IMR-90 (cell line): ENCODE results near the gene MDFI. TPM values are rescaled to one million over a fixed set of nuclear protein-coding genes. Genes with fewer than 3 reads are reported as not detected.

ENCODE experiments used
- ATAC-seq: fragments of 200-7000 bp; cut with Tn5 transposase; 2 replicates; pipeline ENCODE4 v1.9.1; 2020; ENCODE audit warnings: low read depth, mild to moderate bottlenecking, moderate library complexity
- BruUV-seq: library from RNA; stranded (reverse); fragments of 400-500 nt; replicated peaks from 2 replicates; lab custom pipeline; 2021; lab: Mats Ljungman, UMichigan
- CTCF ChIA-PET: fragments of 300-600 bp; formaldehyde crosslinking; extraction: SDS; loops from one replicate; lab custom pipeline; 2021; ENCODE audit warnings: antibody characterized with exemption; lab: Yijun Ruan, JAX
- POLR2A ChIA-PET: fragments of 300-600 bp; sonication (Branson Sonifier 250); formaldehyde crosslinking; loops from one replicate; lab custom pipeline; 2022; ENCODE audit warnings: antibody characterized with exemption; ENCODE audit not compliant: unreplicated experiment; lab: Charles Lee
- DNase-seq: peaks from one replicate; pipeline ENCODE4 v3.0.0; 2013
- H2AFZ ChIP-seq: replicated peaks from 2 replicates; pipeline ENCODE3; 2013; ENCODE audit warnings: low read length, mild to moderate bottlenecking; ENCODE audit not compliant: poor library complexity
- H2AK5ac ChIP-seq: 2 replicates; pipeline ENCODE4 v1.6.1; 2013; ENCODE audit warnings: low read depth, low read length, inconsistent platforms
- H2AK9ac ChIP-seq: replicated peaks from 2 replicates; pipeline ENCODE3; 2013; ENCODE audit warnings: mild to moderate bottlenecking, low read depth, low read length, moderate library complexity; ENCODE audit not compliant: poor library complexity
- H2BK120ac ChIP-seq: 2 replicates; pipeline ENCODE4 v1.6.1; 2013; ENCODE audit warnings: low read depth, low read length, inconsistent platforms
- H2BK15ac ChIP-seq: 3 replicates; pipeline ENCODE4 v1.6.1; 2013; ENCODE audit warnings: low read depth, low read length, inconsistent platforms
- H2BK20ac ChIP-seq: 2 replicates; pipeline ENCODE4 v1.6.1; 2013; ENCODE audit warnings: low read depth, mild to moderate bottlenecking, inconsistent platforms, low read length, moderate library complexity
- H2BK5ac ChIP-seq: 2 replicates; pipeline ENCODE4 v1.6.1; 2013; ENCODE audit warnings: mild to moderate bottlenecking, low read depth, low read length, inconsistent platforms; ENCODE audit not compliant: poor library complexity, severe bottlenecking
- H3K14ac ChIP-seq: replicated peaks from 2 replicates; pipeline ENCODE4 v1.6.1; 2013; ENCODE audit warnings: low read depth, low read length, inconsistent platforms
- H3K18ac ChIP-seq: 2 replicates; pipeline ENCODE4 v1.6.1; 2013; ENCODE audit warnings: low read depth, low read length, control low read depth
- H3K23ac ChIP-seq: 2 replicates; pipeline ENCODE4 v1.6.1; 2013; ENCODE audit warnings: low read depth, low read length, inconsistent platforms
- H3K27ac ChIP-seq: 2 replicates; pipeline ENCODE4 v1.5.1; 2013; ENCODE audit warnings: mild to moderate bottlenecking, control low read depth, low read length; ENCODE audit not compliant: insufficient read depth
- H3K27me3 ChIP-seq: 2 replicates; pipeline ENCODE4 v1.6.1; 2013; ENCODE audit warnings: low read length; ENCODE audit not compliant: control insufficient read depth, insufficient read depth
- H3K36me3 ChIP-seq: 2 replicates; pipeline ENCODE4 v1.6.1; 2013; ENCODE audit warnings: low read length, mixed read lengths; ENCODE audit not compliant: control insufficient read depth, insufficient read depth
- H3K4ac ChIP-seq: 2 replicates; pipeline ENCODE4 v1.6.1; 2013; ENCODE audit warnings: low read depth, low read length, inconsistent platforms
- H3K4me1 ChIP-seq: 2 replicates; pipeline ENCODE4 v1.6.1; 2013; ENCODE audit warnings: low read length, mixed read lengths; ENCODE audit not compliant: control insufficient read depth, insufficient read depth
- H3K4me2 ChIP-seq: 2 replicates; pipeline ENCODE4 v1.6.1; 2013; ENCODE audit warnings: low read depth, mild to moderate bottlenecking, control low read depth, low read length, moderate library complexity
- H3K4me3 ChIP-seq: 2 replicates; pipeline ENCODE4 v1.5.1; 2013; ENCODE audit warnings: low read depth, mild to moderate bottlenecking, control low read depth, low read length, moderate library complexity; ENCODE audit not compliant: insufficient read depth
- H3K56ac ChIP-seq: 2 replicates; pipeline ENCODE4 v1.6.1; 2013; ENCODE audit warnings: low read length, inconsistent platforms; ENCODE audit not compliant: insufficient read depth; ENCODE audit errors: extremely low read depth
- H3K79me1 ChIP-seq, 2 experiments: 2 replicates each; pipeline ENCODE4 v1.6.1; 2013; ENCODE audit warnings: low read length in 2 of 2, inconsistent platforms in 1 of 2, low read depth in 1 of 2
- H3K9ac ChIP-seq: 2 replicates; pipeline ENCODE4 v1.6.1; 2013; ENCODE audit warnings: low read depth, low read length, control low read depth
- H3K9me1 ChIP-seq: 2 replicates; pipeline ENCODE4 v1.6.1; 2013; ENCODE audit warnings: low read length, inconsistent platforms; ENCODE audit not compliant: insufficient read depth
- H3K9me3 ChIP-seq: 2 replicates; pipeline ENCODE4 v1.6.1; 2013; ENCODE audit warnings: low read length; ENCODE audit not compliant: control insufficient read depth, insufficient read depth
- H4K20me1 ChIP-seq: 2 replicates; pipeline ENCODE4 v1.6.1; 2013; ENCODE audit warnings: low read length, inconsistent platforms; ENCODE audit not compliant: insufficient read depth
- H4K5ac ChIP-seq: 2 replicates; pipeline ENCODE4 v1.6.1; 2013; ENCODE audit warnings: mild to moderate bottlenecking, low read depth, low read length, control low read depth
- H4K8ac ChIP-seq, 2 experiments: 2 replicates each; pipeline ENCODE4 v1.6.1; 2013; ENCODE audit warnings: low read depth in 2 of 2, low read length in 2 of 2, control low read depth in 1 of 2, inconsistent platforms in 1 of 2
- H4K91ac ChIP-seq: 2 replicates; pipeline ENCODE4 v1.6.1; 2013; ENCODE audit warnings: low read depth, low read length, inconsistent platforms; ENCODE audit not compliant: insufficient read depth
- CTCF ChIP-seq: conservative IDR thresholded peaks from 2 replicates; pipeline ENCODE4 v1.5.1; 2012; ENCODE audit warnings: mild to moderate bottlenecking, low read depth, low read length, improper control_type of control experiment
- WGBS, 2 experiments: methylation state at CpG; one replicate each; pipeline versions ENCODE4 v1.1.5 to v1.1.7; 2013; ENCODE audit warnings: missing lambda C conversion rate in 2 of 2; ENCODE audit not compliant: insufficient read length in 1 of 2; ENCODE audit errors: extremely low coverage in 2 of 2; 5-methylcytosine and 5-hydroxymethylcytosine counted together
- dilution Hi-C: fragments of 300-500 bp; cut with HindIII; formaldehyde crosslinking; loops from one replicate; pipeline ENCODE4 v1.14.3; 2018; ENCODE audit warnings: low sequenced_read_pairs; ENCODE audit not compliant: unreplicated experiment
- in situ Hi-C: fragments of 300-500 bp; cut with MboI; formaldehyde crosslinking; loops from 3 replicates; pipeline ENCODE4 v1.14.3; 2019; ENCODE audit warnings: low sequenced_read_pairs, inconsistent platforms, mixed read lengths
- intact Hi-C: fragments of 100-400 bp; cut with micrococcal nuclease; formaldehyde crosslinking; loops from 2 replicates; pipeline ENCODE4 v1.10.0; 2022
- polyA plus RNA-seq, 3 experiments: library from polyadenylated mRNA; depleted of rRNA; stranded (reverse); fragments of >200 nt; gene quantifications; 2 replicates each; pipeline ENCODE4 v1.2.3, GENCODE V29; 2012; ENCODE audit warnings: low replicate concordance in 1 of 3
- total RNA-seq: library from RNA; depleted of rRNA; stranded (reverse); fragments of >200 nt; gene quantifications from 2 replicates; pipeline ENCODE4 v1.2.3, GENCODE V29; 2012

The MDFI gene
- total and polyA plus RNA-seq, 2 of the 4 experiments (the other 2 are of a cell fraction): 0.18 to 0.29 TPM

DNA sequence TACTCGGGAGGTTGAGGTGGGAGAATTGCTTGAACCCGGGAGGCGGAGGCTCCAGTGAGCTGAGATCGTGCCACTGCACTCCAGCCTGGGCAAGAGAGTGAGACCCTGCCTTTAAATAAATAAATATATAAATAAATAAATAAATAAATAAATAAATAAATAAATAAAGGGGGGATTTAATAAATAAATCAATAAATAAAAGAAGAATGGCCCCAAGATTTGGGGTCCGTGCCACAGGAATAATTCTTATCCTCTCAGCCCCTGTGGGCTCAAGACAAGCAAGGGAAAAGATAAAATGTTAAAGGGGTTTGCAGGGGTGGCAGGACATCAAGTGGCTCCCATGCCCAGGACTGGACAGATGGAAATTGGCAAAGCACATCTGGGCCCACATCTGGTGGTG lies 31.2 kb upstream of the MDFI start:
- Histone ChIP-seq H3K4me2 (no peak overlapping the region), H3K36me3 (no peaks in the 10 kb centered on the region), H4K5ac (no peak overlapping the region), H3K4me3 (no peak overlapping the region), H3K4me1 (no peaks in the 10 kb centered on the region), H3K9ac (no peak overlapping the region), H3K23ac (no peak overlapping the region), H3K9me3 (no peaks in the 10 kb centered on the region), H3K14ac (no peak overlapping the region), H3K4ac (no peak overlapping the region), H2BK15ac (no peak overlapping the region), H3K18ac (no peak overlapping the region), H2BK20ac (no peak overlapping the region), H2AK9ac (no peak overlapping the region), H4K8ac (no peak overlapping the region), H4K20me1 (no peaks in the 10 kb centered on the region), H2BK120ac (no peak overlapping the region), H3K79me1 (no peaks in the 10 kb centered on the region), H2BK5ac (no peak overlapping the region), H2AK5ac (no peak overlapping the region), H3K56ac (no peak overlapping the region), H3K27ac (no peak overlapping the region), H3K9me1 (no peaks in the 10 kb centered on the region), H3K27me3 (peaks cover 2% of the 10 kb centered on the region; the same call in 1 of the 2 replicates), H2AFZ (no peak overlapping the region), H4K91ac (no peak overlapping the region)
- CTCF ChIA-PET: no interaction called here
- no TSS peak for BruUV-seq
- dilution Hi-C loops (no loop called here), in situ Hi-C loops (no loop called here), intact Hi-C loops (no loop called here)
- ATAC-seq: no peak
- POLR2A ChIA-PET: no interaction called here
- WGBS, 2 experiments: no CpG with 5 or more reads among the region's 5 CpGs
- no peak for DNase-seq
- TF ChIP-seq CTCF: no peak
